ENCODE data around the gene PTPRT. TPM values are rescaled to one million over a fixed set of nuclear protein-coding genes. Genes with fewer than 3 reads are reported as not detected.
"Not testable (repeated sequence)": the region's sequence is repeated elsewhere in the genome, so short reads cannot be mapped to it uniquely, and the experiment has no call there.

The PTPRT gene
- total RNA-seq, 1 donor from 2014 or later, result not detected

- H3K36me3 ChIP-seq, result no peaks in the 10 kb centered on the region
- intact Hi-C loops (cut with DNase I), result no loop called here
- no peaks in the 10 kb centered on the region for H3K9me3 ChIP-seq
- no peak for DNase-seq (ENCODE audit: extremely low spot score in 2 of 2)
- H3K27me3 ChIP-seq, result no peaks in the 10 kb centered on the region
- no peaks in the 10 kb centered on the region for H3K4me1 ChIP-seq
- TF ChIP-seq POLR2A (IDR thresholded peaks at IDR 0.05), result no peak
- TF ChIP-seq POLR2AphosphoS5 (IDR thresholded peaks at IDR 0.05; ENCODE audit: insufficient read depth in 1 of 2, low read depth in 1 of 2), result no peak
- TF ChIP-seq, protein P1, sequence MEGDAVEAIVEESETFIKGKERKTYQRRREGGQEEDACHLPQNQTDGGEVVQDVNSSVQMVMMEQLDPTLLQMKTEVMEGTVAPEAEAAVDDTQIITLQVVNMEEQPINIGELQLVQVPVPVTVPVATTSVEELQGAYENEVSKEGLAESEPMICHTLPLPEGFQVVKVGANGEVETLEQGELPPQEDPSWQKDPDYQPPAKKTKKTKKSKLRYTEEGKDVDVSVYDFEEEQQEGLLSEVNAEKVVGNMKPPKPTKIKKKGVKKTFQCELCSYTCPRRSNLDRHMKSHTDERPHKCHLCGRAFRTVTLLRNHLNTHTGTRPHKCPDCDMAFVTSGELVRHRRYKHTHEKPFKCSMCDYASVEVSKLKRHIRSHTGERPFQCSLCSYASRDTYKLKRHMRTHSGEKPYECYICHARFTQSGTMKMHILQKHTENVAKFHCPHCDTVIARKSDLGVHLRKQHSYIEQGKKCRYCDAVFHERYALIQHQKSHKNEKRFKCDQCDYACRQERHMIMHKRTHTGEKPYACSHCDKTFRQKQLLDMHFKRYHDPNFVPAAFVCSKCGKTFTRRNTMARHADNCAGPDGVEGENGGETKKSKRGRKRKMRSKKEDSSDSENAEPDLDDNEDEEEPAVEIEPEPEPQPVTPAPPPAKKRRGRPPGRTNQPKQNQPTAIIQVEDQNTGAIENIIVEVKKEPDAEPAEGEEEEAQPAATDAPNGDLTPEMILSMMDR (IDR thresholded peaks at IDR 0.05), result no peak
- no peak overlapping the region for H3K4me3 ChIP-seq
- no peak overlapping the region for H3K27ac ChIP-seq
Measured at GRCh38 chr20:43167615-43168014, 22.1 kb downstream of the PTPRT start.

- DNase-seq (ENCODE audit: extremely low spot score in 2 of 2), result no peak
- Histone ChIP-seq H3K4me1 (no peaks in the 10 kb centered on the region), H3K27me3 (no peaks in the 10 kb centered on the region), H3K4me3 (no peak overlapping the region), H3K9me3 (no peaks in the 10 kb centered on the region), H3K27ac (no peak overlapping the region), H3K36me3 (no peaks in the 10 kb centered on the region)
- TF ChIP-seq POLR2AphosphoS5 (IDR thresholded peaks at IDR 0.05; ENCODE audit: insufficient read depth in 1 of 2, low read depth in 1 of 2) (no peak), POLR2A (IDR thresholded peaks at IDR 0.05) (no peak)
- TF ChIP-seq, protein P1 (IDR thresholded peaks at IDR 0.05), result no peak
- intact Hi-C loops (cut with DNase I), result no loop called here
Measured at GRCh38 chr20:43167021-43167420, 22.7 kb downstream of the PTPRT start.

DNA sequence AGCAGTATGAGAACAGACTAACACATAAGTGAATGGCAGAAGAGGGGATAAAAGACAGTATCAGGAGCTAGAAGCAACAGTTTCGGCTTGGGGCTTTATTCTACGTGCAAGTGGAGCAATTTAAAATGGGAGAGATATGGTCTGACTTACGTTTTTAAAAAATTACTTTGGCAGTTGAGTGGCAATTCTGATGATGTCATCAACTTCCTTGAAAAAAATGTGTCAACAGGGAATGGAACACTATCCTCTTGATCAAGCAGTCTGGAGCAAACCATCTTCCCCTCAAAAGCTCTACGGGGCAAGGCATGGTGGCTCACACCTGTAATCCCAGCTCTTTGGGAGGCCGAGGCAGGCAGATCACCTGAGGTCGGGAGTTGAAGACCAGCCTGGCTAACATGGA is 24.1 kb downstream of the PTPRT start:
- intact Hi-C loops (cut with DNase I), result no loop called here
- H3K4me1 ChIP-seq, result no peaks in the 10 kb centered on the region
- H3K36me3 ChIP-seq, result no peaks in the 10 kb centered on the region
- no peaks in the 10 kb centered on the region for H3K27me3 ChIP-seq
- H3K27ac ChIP-seq, result no peak overlapping the region
- no peak for DNase-seq (ENCODE audit: extremely low spot score in 2 of 2)
- TF ChIP-seq POLR2A (IDR thresholded peaks at IDR 0.05) (no peak), POLR2AphosphoS5 (IDR thresholded peaks at IDR 0.05; ENCODE audit: insufficient read depth in 1 of 2, low read depth in 1 of 2) (no peak)
- TF ChIP-seq, protein P1 (IDR thresholded peaks at IDR 0.05), result no peak
- H3K9me3 ChIP-seq, result no peaks in the 10 kb centered on the region
- H3K4me3 ChIP-seq, result no peak overlapping the region

DNA sequence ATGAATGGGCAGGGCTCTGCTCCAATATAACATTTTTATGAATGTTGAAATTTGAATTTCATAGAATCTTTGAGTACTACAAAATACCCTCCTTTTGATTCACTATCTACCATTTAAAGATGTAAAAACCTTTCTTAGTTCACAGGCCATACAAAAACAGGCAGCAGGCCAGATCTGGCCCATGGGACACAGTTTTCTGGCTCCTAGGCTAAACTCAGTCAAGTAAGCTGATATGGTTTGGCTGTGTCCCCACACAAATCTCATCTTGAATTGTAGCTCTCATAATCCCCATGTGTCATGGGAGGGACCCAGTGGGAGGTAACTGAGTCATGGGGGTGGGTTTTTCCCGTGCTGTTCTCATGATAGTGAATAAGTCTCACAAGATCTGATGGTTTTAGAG is 25.0 kb downstream of the PTPRT start:
- H3K27me3 ChIP-seq; H3K4me1 ChIP-seq; intact Hi-C loops (cut with DNase I); H3K4me3 ChIP-seq; H3K36me3 ChIP-seq; DNase-seq (ENCODE audit: extremely low spot score in 2 of 2); H3K9me3 ChIP-seq; H3K27ac ChIP-seq: not testable (repeated sequence)

DNA sequence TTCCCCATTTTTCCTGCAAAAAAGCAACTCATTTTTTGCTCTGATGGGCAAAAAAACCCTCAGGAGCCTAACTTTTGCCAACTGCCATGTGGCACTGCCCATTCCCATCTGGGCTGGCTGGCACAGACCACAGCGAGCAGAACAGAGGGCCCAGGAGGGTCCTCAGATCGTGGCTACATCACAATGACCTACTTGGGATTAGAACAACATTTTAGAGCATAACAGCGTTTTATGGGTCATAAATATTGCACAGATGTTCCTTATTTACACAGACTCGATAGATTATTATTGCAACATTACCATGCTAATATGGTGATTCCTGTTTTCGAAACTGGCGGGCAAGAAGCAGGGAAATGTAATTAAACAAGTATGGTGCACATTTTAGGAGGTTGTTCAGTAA is 28.0 kb downstream of the PTPRT start:
- H3K4me1 ChIP-seq, result no peaks in the 10 kb centered on the region
- H3K4me3 ChIP-seq, result no peak overlapping the region
- TF ChIP-seq POLR2A (IDR thresholded peaks at IDR 0.05) (no peak), POLR2AphosphoS5 (IDR thresholded peaks at IDR 0.05; ENCODE audit: insufficient read depth in 1 of 2, low read depth in 1 of 2) (peak in 1 of 2 donors; percentile 22)
- TF ChIP-seq, protein P1 (IDR thresholded peaks at IDR 0.05), result no peak
- H3K27ac ChIP-seq, result no peak overlapping the region
- H3K9me3 ChIP-seq, result no peaks in the 10 kb centered on the region
- no peaks in the 10 kb centered on the region for H3K27me3 ChIP-seq
- DNase-seq (ENCODE audit: extremely low spot score in 2 of 2), result no peak
- intact Hi-C loops (cut with DNase I), result no loop called here
- H3K36me3 ChIP-seq, result no peaks in the 10 kb centered on the region

DNA sequence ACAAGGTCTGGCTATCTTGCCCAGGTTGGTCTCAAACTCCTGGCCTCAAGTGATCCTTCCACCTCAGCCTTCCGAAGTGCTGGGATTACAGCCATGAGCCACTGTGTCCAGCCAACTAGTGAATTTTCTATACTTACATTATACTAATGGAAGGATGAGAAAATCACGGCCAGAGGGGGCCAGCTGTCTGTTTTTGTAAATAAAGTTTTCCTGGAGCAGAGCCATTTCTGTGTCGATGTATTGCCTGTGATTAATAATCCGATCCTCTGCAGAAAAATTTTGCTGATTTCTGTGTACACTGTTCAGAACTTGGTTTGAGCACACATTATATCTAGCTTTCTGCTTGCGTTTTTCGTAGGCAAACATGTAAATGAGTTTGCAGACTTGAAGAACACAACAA is 28.8 kb downstream of the PTPRT start:
- Histone ChIP-seq H3K27me3 (no peaks in the 10 kb centered on the region), H3K9me3 (no peaks in the 10 kb centered on the region), H3K4me1 (no peaks in the 10 kb centered on the region), H3K27ac (no peak overlapping the region), H3K4me3 (no peak overlapping the region), H3K36me3 (no peaks in the 10 kb centered on the region)
- TF ChIP-seq POLR2AphosphoS5 (IDR thresholded peaks at IDR 0.05; ENCODE audit: insufficient read depth in 1 of 2, low read depth in 1 of 2) (no peak), POLR2A (IDR thresholded peaks at IDR 0.05) (no peak)
- TF ChIP-seq, protein P1 (IDR thresholded peaks at IDR 0.05), result no peak
- DNase-seq (ENCODE audit: extremely low spot score in 2 of 2), result no peak
- intact Hi-C loops (cut with DNase I), result no loop called here
